PC-9 (cell line): ENCODE results near the gene PC.

ENCODE experiments used
- EZH2 ChIP-seq: fragments of 200-600 bp; sonication (generic); IDR thresholded peaks from 2 replicates; pipeline ENCODE4 v1.8.0; 2017; ENCODE audit warnings: antibody characterized with exemption, low read depth
- TF ChIP-seq, protein P1 (sequence below): fragments of 200-600 bp; sonication (generic); conservative IDR thresholded peaks from 2 replicates; pipeline ENCODE4 v1.6.1; 2017; ENCODE audit warnings: mixed run types, antibody characterized with exemption, mild to moderate bottlenecking, moderate library complexity

DNA sequence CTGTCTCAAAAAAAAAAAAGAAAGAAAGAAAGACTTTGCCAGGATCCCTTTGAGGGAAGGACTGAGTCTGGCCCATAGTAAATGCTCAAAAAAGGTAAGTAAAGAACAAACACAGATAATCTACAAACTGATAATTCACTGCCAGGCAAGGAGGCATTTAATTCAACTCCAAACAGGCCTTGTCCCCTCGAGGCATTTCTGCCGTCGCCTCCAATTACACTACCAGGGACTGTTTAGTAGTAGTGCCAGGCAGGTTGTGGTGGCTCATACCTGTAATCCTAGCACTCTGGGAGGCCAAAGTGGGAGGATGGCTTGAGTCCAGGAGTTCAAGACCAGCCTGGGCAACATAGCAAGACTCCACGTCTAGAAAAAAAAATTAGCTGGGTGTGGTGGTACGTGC, 43.7 kb downstream of the PC start:
- TF ChIP-seq, protein P1, sequence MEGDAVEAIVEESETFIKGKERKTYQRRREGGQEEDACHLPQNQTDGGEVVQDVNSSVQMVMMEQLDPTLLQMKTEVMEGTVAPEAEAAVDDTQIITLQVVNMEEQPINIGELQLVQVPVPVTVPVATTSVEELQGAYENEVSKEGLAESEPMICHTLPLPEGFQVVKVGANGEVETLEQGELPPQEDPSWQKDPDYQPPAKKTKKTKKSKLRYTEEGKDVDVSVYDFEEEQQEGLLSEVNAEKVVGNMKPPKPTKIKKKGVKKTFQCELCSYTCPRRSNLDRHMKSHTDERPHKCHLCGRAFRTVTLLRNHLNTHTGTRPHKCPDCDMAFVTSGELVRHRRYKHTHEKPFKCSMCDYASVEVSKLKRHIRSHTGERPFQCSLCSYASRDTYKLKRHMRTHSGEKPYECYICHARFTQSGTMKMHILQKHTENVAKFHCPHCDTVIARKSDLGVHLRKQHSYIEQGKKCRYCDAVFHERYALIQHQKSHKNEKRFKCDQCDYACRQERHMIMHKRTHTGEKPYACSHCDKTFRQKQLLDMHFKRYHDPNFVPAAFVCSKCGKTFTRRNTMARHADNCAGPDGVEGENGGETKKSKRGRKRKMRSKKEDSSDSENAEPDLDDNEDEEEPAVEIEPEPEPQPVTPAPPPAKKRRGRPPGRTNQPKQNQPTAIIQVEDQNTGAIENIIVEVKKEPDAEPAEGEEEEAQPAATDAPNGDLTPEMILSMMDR: no peak
- TF ChIP-seq EZH2: no peak
